ENCODE results near the gene EVI5L.
"Not testable (repeated sequence)": the region's sequence is repeated elsewhere in the genome, so short reads cannot be mapped to it uniquely, and the experiment has no call there.

- TF ChIP-seq, protein P1, sequence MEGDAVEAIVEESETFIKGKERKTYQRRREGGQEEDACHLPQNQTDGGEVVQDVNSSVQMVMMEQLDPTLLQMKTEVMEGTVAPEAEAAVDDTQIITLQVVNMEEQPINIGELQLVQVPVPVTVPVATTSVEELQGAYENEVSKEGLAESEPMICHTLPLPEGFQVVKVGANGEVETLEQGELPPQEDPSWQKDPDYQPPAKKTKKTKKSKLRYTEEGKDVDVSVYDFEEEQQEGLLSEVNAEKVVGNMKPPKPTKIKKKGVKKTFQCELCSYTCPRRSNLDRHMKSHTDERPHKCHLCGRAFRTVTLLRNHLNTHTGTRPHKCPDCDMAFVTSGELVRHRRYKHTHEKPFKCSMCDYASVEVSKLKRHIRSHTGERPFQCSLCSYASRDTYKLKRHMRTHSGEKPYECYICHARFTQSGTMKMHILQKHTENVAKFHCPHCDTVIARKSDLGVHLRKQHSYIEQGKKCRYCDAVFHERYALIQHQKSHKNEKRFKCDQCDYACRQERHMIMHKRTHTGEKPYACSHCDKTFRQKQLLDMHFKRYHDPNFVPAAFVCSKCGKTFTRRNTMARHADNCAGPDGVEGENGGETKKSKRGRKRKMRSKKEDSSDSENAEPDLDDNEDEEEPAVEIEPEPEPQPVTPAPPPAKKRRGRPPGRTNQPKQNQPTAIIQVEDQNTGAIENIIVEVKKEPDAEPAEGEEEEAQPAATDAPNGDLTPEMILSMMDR (conservative IDR thresholded peaks at IDR 0.05 in 1 of 2, IDR thresholded peaks at IDR 0.05 in 1 of 2; ENCODE audit: low read depth in 1 of 2, low read length in 2 of 2), result not testable (repeated sequence)
- TF ChIP-seq EZH2 (IDR thresholded peaks at IDR 0.05; ENCODE audit: low read length, missing control alignments), result not testable (repeated sequence)
Measured at GRCh38 chr19:7792701-7793100, 37.3 kb upstream of the EVI5L start.
